ENCODE data around the gene COLGALT1. TPM values are rescaled to one million over a fixed set of nuclear protein-coding genes. Genes with fewer than 3 reads are reported as not detected.

COLGALT1 gene
- polyA plus RNA-seq, 1 of the 3 experiments (the other 2 are of a cell fraction) = 83.8 TPM

DNA sequence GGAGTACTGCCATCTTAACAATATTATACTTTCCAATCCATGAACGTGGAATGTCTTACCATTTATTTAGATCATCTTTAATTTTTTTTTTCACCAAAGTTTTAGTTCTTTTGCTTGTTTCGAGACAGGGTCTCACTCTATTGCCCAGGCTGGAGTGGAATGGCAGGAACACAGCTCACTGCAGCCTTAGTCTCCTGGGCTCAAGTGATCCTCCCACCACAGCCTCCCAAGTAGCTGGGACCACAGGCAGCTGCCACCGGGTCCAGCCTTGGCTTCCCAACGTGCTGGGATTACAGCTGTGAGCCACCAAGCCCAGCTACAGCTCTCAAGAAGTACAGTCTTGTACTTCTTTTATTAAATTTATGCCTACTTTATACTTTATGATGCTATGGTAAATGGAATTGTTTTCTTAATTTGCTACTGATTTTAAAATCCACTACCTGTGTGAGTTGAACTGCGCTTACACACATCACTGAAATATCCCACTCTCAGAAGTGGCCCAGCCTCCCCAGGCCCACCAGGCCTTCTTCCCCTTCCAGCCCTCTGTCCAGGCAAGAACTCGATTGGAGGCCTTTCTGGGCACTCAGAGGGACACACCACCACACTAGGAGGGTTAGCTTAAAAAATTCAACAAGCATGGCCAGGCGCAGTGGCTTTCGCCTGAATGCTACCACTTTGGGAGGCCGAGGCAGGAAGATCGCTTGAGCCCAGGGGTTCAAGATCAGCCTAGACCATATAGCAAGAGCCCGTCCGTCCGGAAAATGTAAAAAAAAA is 45.0 kb upstream of the COLGALT1 start:
- peak overlapping the region; percentile 99 for H3K9ac ChIP-seq
- H3K27me3 ChIP-seq (ENCODE audit: insufficient read depth) = no peaks in the 10 kb centered on the region
- peak overlapping the region; percentile 72 to 74 for H3K4me3 ChIP-seq (ENCODE audit: low read depth in 2 of 2, low read length in 1 of 2)
- no peaks in the 10 kb centered on the region for H4K20me1 ChIP-seq (ENCODE audit: insufficient read depth)
- no peak for DNase-seq
- H3K9me2 ChIP-seq = no peaks in the 10 kb centered on the region
- WGBS (ENCODE audit: low lambda C conversion rate) = 35% methylated on average over 13 of the region's 13 CpGs
- H3F3A ChIP-seq (replicated peaks; ENCODE audit: insufficient read depth) = peaks cover 21% of the 10 kb centered on the region
- H3K4me1 ChIP-seq (ENCODE audit: control insufficient read depth in 1 of 2, insufficient read depth in 2 of 2, low read depth in 1 of 2, low read length in 1 of 2) = peaks cover 4 to 9% of the 10 kb centered on the region in 2 experiments; a peak in 3 of 4 replicates
- H3K4me2 ChIP-seq = peak overlapping the region; percentile 96
- H2AFZ ChIP-seq (ENCODE audit: low read depth) = 0 out of 2 replicates have a peak overlapping the region, but pooled peaks have one; percentile 67
- CTCF ChIA-PET = interaction anchor here (1.0 to 1.8 kb wide), 7 partner anchors 9 to 345 kb away, joined by 3 to 6 read pairs (median 4); partner anchors contain the start of gene SLC27A1
- peaks cover 65% of the 10 kb centered on the region for H3K79me2 ChIP-seq (ENCODE audit: insufficient read depth)
- H3K9me3 ChIP-seq = no peaks in the 10 kb centered on the region
- peaks cover 0 to 7% of the 10 kb centered on the region in 2 experiments for H3K36me3 ChIP-seq (replicated peaks in 1 of 2; ENCODE audit: control insufficient read depth in 1 of 2, insufficient read depth in 2 of 2, low read length in 1 of 2)
- peak overlapping the region; percentile 1 to 87; a peak in 3 of 4 replicates for H3K27ac ChIP-seq (ENCODE audit: low read depth in 2 of 2, low read length in 1 of 2)
- POLR2A ChIA-PET = interaction anchor here (1.2 to 1.5 kb wide), 4 partner anchors 29 to 349 kb away, joined by 3 to 4 read pairs (median 4); partner anchors contain the start of genes MVB12A and RPL18A
- TF ChIP-seq MXI1 (IDR thresholded peaks at IDR 0.05; ENCODE audit: low read depth, low read length) = no peak
- TF ChIP-seq, protein P1, sequence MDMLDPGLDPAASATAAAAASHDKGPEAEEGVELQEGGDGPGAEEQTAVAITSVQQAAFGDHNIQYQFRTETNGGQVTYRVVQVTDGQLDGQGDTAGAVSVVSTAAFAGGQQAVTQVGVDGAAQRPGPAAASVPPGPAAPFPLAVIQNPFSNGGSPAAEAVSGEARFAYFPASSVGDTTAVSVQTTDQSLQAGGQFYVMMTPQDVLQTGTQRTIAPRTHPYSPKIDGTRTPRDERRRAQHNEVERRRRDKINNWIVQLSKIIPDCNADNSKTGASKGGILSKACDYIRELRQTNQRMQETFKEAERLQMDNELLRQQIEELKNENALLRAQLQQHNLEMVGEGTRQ (IDR thresholded peaks at IDR 0.05; ENCODE audit: borderline replicate concordance, low read depth, low read length) = no peak

DNA sequence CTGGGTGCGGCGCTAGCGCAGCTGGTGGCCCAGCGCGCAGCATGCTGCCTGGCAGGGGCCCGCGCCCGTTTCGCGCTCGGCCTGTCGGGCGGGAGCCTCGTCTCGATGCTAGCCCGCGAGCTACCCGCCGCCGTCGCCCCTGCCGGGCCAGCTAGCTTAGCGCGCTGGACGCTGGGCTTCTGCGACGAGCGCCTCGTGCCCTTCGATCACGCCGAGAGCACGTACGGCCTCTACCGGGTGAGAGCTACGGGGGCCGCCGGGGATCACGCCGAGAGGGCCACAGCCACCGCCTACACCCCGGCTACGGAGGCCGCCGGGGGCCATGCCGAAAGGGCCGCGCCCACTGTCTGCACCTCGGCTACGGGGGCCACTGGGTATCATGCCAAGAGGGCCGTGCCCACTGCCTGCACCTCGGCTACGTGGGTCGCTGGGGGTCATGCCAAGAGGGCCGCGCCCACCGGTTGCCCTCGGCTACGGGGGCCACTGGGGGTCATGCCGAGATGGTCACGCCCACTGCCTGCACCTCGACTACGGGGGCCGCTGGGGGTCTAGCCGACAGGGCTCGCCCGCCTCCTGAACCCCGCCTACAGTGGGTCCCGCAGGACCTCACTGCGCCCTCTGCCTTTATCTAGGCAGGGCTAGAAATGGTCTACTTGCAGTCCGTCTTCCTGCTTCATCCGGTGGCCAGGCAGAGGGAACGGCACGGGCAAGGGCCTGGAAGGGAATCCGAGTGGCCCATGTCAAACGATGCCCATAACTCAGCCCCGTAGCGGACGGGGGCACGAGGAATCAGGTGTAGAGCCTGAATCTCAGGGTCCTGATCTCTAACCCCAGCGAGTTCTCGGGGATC is 43.5 kb upstream of the COLGALT1 start:
- DNase-seq = peak; percentile 93
- H3K27me3 ChIP-seq (ENCODE audit: insufficient read depth) = no peaks in the 10 kb centered on the region
- peaks cover 4 to 9% of the 10 kb centered on the region in 2 experiments; a peak in 3 of 4 replicates for H3K4me1 ChIP-seq (ENCODE audit: control insufficient read depth in 1 of 2, insufficient read depth in 2 of 2, low read depth in 1 of 2, low read length in 1 of 2)
- H3K36me3 ChIP-seq (replicated peaks in 1 of 2; ENCODE audit: control insufficient read depth in 1 of 2, insufficient read depth in 2 of 2, low read length in 1 of 2) = peaks cover 7 to 19% of the 10 kb centered on the region in 2 experiments
- peak overlapping the region; percentile 72 to 74 for H3K4me3 ChIP-seq (ENCODE audit: low read depth in 2 of 2, low read length in 1 of 2)
- ChIA-PET CTCF (interaction anchor here (0.7 to 1.8 kb wide), 9 partner anchors 11 to 344 kb away, joined by 3 to 6 read pairs (median 4); partner anchors contain the start of gene SLC27A1), POLR2A (interaction anchor here (0.6 to 1.5 kb wide), 11 partner anchors 10 to 348 kb away, joined by 3 to 5 read pairs (median 3); partner anchors contain the start of genes DDA1, MVB12A, RPL18A and SLC27A1)
- no peaks in the 10 kb centered on the region for H3K9me2 ChIP-seq
- H3K4me2 ChIP-seq = peak overlapping the region; percentile 96
- H3K9ac ChIP-seq = peak overlapping the region; percentile 99
- H3K79me2 ChIP-seq (ENCODE audit: insufficient read depth) = peaks cover 55% of the 10 kb centered on the region
- peak overlapping the region; percentile 56; the same call in 1 of the 2 replicates for H2AFZ ChIP-seq (ENCODE audit: low read depth)
- H3K9me3 ChIP-seq = no peaks in the 10 kb centered on the region
- WGBS (ENCODE audit: low lambda C conversion rate) = 7% methylated on average over 20 of the region's 82 CpGs
- H3K27ac ChIP-seq (ENCODE audit: low read depth in 2 of 2, low read length in 1 of 2) = peak overlapping the region; percentile 87 to 93
- no peaks in the 10 kb centered on the region for H4K20me1 ChIP-seq (ENCODE audit: insufficient read depth)
- peaks cover 17% of the 10 kb centered on the region for H3F3A ChIP-seq (replicated peaks; ENCODE audit: insufficient read depth)
- TF ChIP-seq RXRA (IDR thresholded peaks at IDR 0.05; ENCODE audit: borderline replicate concordance, low read depth) = no peak; the same call in 1 of the 2 replicates
- TF ChIP-seq TAF1 (IDR thresholded peaks at IDR 0.05; ENCODE audit: borderline replicate concordance, low read depth, low read length) = no peak; the same call in 1 of the 2 replicates
- peak; percentile 42; the same call in 1 of the 2 replicates for TF ChIP-seq NFIC (IDR thresholded peaks at IDR 0.05; ENCODE audit: borderline replicate concordance)
- no peak; the same call in 1 of the 2 replicates for TF ChIP-seq POLR2AphosphoS5 (IDR thresholded peaks at IDR 0.05; ENCODE audit: low read depth, low read length)
- TF ChIP-seq FOXM1 (IDR thresholded peaks at IDR 0.05; ENCODE audit: low read depth) = no peak
- peak; percentile 20; the same call in 1 of the 2 replicates for TF ChIP-seq YY1 (IDR thresholded peaks at IDR 0.05; ENCODE audit: low read depth)
- no peak for TF ChIP-seq RFX5 (IDR thresholded peaks at IDR 0.05; ENCODE audit: low read length)
- TF ChIP-seq FOSL2 (IDR thresholded peaks at IDR 0.05; ENCODE audit: borderline replicate concordance, low read depth) = no peak
- TF ChIP-seq GABPA (IDR thresholded peaks at IDR 0.05; ENCODE audit: low read depth) = peak; percentile 6; the same call in 1 of the 2 replicates
- TF ChIP-seq SMC3 (IDR thresholded peaks at IDR 0.05; ENCODE audit: low read depth, low read length) = peak; percentile 15; the same call in 1 of the 2 replicates
- no peak for TF ChIP-seq CHD2 (IDR thresholded peaks at IDR 0.05; ENCODE audit: low read length, partially characterized antibody)
- peak; percentile 51; the same call in 1 of the 2 replicates for TF ChIP-seq SIN3A (IDR thresholded peaks at IDR 0.05; ENCODE audit: borderline replicate concordance, low read depth, low read length)
- no peak for TF ChIP-seq NRF1 (IDR thresholded peaks at IDR 0.05; ENCODE audit: low read depth, low read length)
- TF ChIP-seq ELF1 (IDR thresholded peaks at IDR 0.05) = peak; percentile 59; the same call in 1 of the 2 replicates
- TF ChIP-seq, protein P2, sequence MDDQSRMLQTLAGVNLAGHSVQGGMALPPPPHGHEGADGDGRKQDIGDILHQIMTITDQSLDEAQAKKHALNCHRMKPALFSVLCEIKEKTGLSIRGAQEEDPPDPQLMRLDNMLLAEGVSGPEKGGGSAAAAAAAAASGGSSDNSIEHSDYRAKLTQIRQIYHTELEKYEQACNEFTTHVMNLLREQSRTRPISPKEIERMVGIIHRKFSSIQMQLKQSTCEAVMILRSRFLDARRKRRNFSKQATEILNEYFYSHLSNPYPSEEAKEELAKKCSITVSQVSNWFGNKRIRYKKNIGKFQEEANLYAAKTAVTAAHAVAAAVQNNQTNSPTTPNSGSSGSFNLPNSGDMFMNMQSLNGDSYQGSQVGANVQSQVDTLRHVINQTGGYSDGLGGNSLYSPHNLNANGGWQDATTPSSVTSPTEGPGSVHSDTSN (IDR thresholded peaks at IDR 0.05) = no peak
- TF ChIP-seq, protein P3, sequence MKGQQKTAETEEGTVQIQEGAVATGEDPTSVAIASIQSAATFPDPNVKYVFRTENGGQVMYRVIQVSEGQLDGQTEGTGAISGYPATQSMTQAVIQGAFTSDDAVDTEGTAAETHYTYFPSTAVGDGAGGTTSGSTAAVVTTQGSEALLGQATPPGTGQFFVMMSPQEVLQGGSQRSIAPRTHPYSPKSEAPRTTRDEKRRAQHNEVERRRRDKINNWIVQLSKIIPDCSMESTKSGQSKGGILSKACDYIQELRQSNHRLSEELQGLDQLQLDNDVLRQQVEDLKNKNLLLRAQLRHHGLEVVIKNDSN (IDR thresholded peaks at IDR 0.05; ENCODE audit: borderline replicate concordance, low read depth) = no peak
- TF ChIP-seq EP300 (IDR thresholded peaks at IDR 0.05; ENCODE audit: borderline replicate concordance in 1 of 2, low read depth in 1 of 2, low read length in 1 of 2) = 0 out of 4 replicates have a peak, but pooled peaks of 1 of the 2 experiments have one; percentile 19
- TF ChIP-seq, protein P4, sequence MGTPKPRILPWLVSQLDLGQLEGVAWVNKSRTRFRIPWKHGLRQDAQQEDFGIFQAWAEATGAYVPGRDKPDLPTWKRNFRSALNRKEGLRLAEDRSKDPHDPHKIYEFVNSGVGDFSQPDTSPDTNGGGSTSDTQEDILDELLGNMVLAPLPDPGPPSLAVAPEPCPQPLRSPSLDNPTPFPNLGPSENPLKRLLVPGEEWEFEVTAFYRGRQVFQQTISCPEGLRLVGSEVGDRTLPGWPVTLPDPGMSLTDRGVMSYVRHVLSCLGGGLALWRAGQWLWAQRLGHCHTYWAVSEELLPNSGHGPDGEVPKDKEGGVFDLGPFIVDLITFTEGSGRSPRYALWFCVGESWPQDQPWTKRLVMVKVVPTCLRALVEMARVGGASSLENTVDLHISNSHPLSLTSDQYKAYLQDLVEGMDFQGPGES (IDR thresholded peaks at IDR 0.05; ENCODE audit: low read depth, low read length) = no peak

Measured in SK-N-SH (cell line).